ENCODE measurements around the gene CEP76. TPM values are rescaled to one million over a fixed set of nuclear protein-coding genes. Genes with fewer than 3 reads are reported as not detected.

CEP76 gene
- total RNA-seq, 1 experiment from 2014 or later: 12.9 TPM

GRCh38 chr18:12654971-12655370 lies 47.6 kb downstream of the CEP76 start:
- H3K27me3 ChIP-seq (ENCODE audit: control insufficient read depth, insufficient read depth, low read length): no peaks in the 10 kb centered on the region
- H3K9me3 ChIP-seq (ENCODE audit: control insufficient read depth, insufficient read depth, low read depth, low read length): no peaks in the 10 kb centered on the region
- POLR2A ChIA-PET: no interaction called here
- no TSS peak for BruUV-seq (replicated peaks)
- ATAC-seq (no peak), DNase-seq (ENCODE audit: low read depth, low spot score) (no peak)
- in situ Hi-C loops (cut with HindIII; ENCODE audit: low pct_unique_long_range_greater_than_20kb, low sequenced_read_pairs) (no loop called here), intact Hi-C loops (cut with micrococcal nuclease; ENCODE audit: unreplicated experiment) (loop anchor here (10.0 kb wide), 1 partner anchor 100 kb away; no protein-coding TSS in a partner anchor)
- peaks cover 22% of the 10 kb centered on the region for H3K4me1 ChIP-seq (ENCODE audit: control insufficient read depth, insufficient read depth, low read length)
- 0 out of 2 replicates have a peak overlapping the region, but pooled peaks have one; percentile 84 for H3K27ac ChIP-seq (ENCODE audit: low read length)
- CTCF ChIA-PET: no interaction called here
- no peaks in the 10 kb centered on the region; the same call in 1 of the 2 replicates for H3K36me3 ChIP-seq (ENCODE audit: control insufficient read depth, insufficient read depth, low read length)
- H3K4me3 ChIP-seq (ENCODE audit: low read depth in 2 of 2, low read length in 2 of 2): peak overlapping the region; percentile 62 to 68; a peak in 3 of 4 replicates
- TF ChIP-seq TCF7L2 (IDR thresholded peaks at IDR 0.05; ENCODE audit: low read depth, low read length) (no peak), REST (IDR thresholded peaks at IDR 0.05; ENCODE audit: insufficient read depth in 1 of 2, low read depth in 2 of 2, low read length in 1 of 2) (no peak), POLR2AphosphoS5 (IDR thresholded peaks at IDR 0.05; ENCODE audit: low read depth, low read length) (no peak), SIN3A (IDR thresholded peaks at IDR 0.05; ENCODE audit: borderline replicate concordance, insufficient read depth, low read depth, low read length) (no peak), CTCF (IDR thresholded peaks at IDR 0.05) (no peak)

GRCh38 chr18:12652861-12653401 lies 49.6 kb downstream of the CEP76 start:
- Histone ChIP-seq H3K27ac (ENCODE audit: low read length) (no peak overlapping the region), H3K4me3 (ENCODE audit: low read depth in 2 of 2, low read length in 2 of 2) (peak overlapping the region in 1 of 2 experiments; percentile 19; a peak in 2 of 4 replicates), H3K4me1 (ENCODE audit: control insufficient read depth, insufficient read depth, low read length) (peaks cover 16% of the 10 kb centered on the region), H3K27me3 (ENCODE audit: control insufficient read depth, insufficient read depth, low read length) (no peaks in the 10 kb centered on the region), H3K36me3 (ENCODE audit: control insufficient read depth, insufficient read depth, low read length) (no peaks in the 10 kb centered on the region; the same call in 1 of the 2 replicates), H3K9me3 (ENCODE audit: control insufficient read depth, insufficient read depth, low read depth, low read length) (no peaks in the 10 kb centered on the region)
- CTCF ChIA-PET: interaction anchor here (0.7 kb wide), 1 partner anchor 42 kb away, joined by 5 read pairs; no protein-coding TSS in a partner anchor
- DNase-seq (ENCODE audit: low read depth, low spot score): no peak
- in situ Hi-C loops (cut with HindIII; ENCODE audit: low pct_unique_long_range_greater_than_20kb, low sequenced_read_pairs) (no loop called here), intact Hi-C loops (cut with micrococcal nuclease; ENCODE audit: unreplicated experiment) (loop anchor here (10.0 kb wide), 1 partner anchor 98 kb away; no protein-coding TSS in a partner anchor)
- no peak for ATAC-seq
- POLR2A ChIA-PET: no interaction called here
- BruUV-seq (replicated peaks): no TSS peak
- TF ChIP-seq POLR2AphosphoS5 (IDR thresholded peaks at IDR 0.05; ENCODE audit: low read depth, low read length): no peak
- no peak for TF ChIP-seq REST (IDR thresholded peaks at IDR 0.05; ENCODE audit: insufficient read depth in 1 of 2, low read depth in 2 of 2, low read length in 1 of 2)
- TF ChIP-seq TCF7L2 (IDR thresholded peaks at IDR 0.05; ENCODE audit: low read depth, low read length): no peak
- TF ChIP-seq SIN3A (IDR thresholded peaks at IDR 0.05; ENCODE audit: borderline replicate concordance, insufficient read depth, low read depth, low read length): no peak
- TF ChIP-seq CTCF (IDR thresholded peaks at IDR 0.05): no peak
